AG09319 (cell line): ENCODE measurements around the gene KIF9.
"Not testable (repeated sequence)": the region's sequence is repeated elsewhere in the genome, so short reads cannot be mapped to it uniquely, and the experiment has no call there.

Experiments used
- DNase-seq: peaks from one replicate; pipeline ENCODE4 v3.0.0-alpha.2; 2010; ENCODE audit warnings: low read depth; ENCODE audit errors: extremely low read depth
- TF ChIP-seq, protein P1 (sequence below): IDR thresholded peaks from 2 replicates; pipeline ENCODE4 v1.5.1; 2011; ENCODE audit warnings: low read depth, mild to moderate bottlenecking, inconsistent platforms, low read length, moderate library complexity

KIF9 gene

DNA sequence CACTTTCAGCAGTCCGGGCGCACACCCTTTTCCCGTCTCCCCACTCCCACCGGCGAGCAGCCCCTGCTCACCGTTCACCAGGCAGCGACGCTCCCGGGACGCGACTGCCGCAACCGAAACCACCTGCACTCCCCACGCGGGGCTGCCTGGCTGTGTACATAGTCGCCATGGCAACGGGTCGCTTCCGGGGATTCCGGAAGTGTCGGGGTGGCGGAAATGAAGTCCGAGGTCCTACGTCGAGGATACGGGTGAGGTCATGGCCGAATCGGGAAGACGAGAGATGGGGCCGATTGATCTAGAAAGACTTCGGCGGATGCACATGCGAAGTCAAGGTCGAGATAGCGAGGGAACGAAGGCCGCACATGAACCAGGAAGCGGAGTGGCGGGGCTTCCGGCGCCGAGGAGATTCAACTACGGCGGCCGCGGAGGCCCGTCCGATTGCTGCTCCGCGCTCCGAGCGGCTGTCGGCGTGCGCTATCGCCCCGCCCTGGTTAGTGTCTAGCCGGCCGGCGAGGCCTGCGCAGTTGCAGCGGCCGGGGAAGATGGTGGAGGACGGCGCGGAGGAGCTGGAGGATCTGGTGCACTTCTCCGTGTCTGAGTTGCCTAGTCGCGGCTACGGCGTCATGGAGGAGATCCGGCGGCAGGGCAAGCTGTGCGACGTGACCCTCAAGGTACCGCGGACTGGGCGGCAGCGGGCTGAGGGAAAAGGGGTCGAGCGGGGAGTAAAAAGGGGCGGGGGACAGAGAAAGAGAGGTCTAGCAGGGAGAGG is at the start of gene KIF9, which contains the start of gene KLHL18:
TSS of gene KIF9 (minus strand) at position 376 of the 769 bp plus-strand sequence. CDS start 5,425 bp downstream, outside the sequence.
TSS of gene KLHL18 (plus strand) at position 521 of the 769 bp plus-strand sequence. CDS start at position 543, 22 bp downstream.
- TF ChIP-seq, protein P1, sequence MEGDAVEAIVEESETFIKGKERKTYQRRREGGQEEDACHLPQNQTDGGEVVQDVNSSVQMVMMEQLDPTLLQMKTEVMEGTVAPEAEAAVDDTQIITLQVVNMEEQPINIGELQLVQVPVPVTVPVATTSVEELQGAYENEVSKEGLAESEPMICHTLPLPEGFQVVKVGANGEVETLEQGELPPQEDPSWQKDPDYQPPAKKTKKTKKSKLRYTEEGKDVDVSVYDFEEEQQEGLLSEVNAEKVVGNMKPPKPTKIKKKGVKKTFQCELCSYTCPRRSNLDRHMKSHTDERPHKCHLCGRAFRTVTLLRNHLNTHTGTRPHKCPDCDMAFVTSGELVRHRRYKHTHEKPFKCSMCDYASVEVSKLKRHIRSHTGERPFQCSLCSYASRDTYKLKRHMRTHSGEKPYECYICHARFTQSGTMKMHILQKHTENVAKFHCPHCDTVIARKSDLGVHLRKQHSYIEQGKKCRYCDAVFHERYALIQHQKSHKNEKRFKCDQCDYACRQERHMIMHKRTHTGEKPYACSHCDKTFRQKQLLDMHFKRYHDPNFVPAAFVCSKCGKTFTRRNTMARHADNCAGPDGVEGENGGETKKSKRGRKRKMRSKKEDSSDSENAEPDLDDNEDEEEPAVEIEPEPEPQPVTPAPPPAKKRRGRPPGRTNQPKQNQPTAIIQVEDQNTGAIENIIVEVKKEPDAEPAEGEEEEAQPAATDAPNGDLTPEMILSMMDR: no peak
- DNase-seq: peak; percentile 87

DNA sequence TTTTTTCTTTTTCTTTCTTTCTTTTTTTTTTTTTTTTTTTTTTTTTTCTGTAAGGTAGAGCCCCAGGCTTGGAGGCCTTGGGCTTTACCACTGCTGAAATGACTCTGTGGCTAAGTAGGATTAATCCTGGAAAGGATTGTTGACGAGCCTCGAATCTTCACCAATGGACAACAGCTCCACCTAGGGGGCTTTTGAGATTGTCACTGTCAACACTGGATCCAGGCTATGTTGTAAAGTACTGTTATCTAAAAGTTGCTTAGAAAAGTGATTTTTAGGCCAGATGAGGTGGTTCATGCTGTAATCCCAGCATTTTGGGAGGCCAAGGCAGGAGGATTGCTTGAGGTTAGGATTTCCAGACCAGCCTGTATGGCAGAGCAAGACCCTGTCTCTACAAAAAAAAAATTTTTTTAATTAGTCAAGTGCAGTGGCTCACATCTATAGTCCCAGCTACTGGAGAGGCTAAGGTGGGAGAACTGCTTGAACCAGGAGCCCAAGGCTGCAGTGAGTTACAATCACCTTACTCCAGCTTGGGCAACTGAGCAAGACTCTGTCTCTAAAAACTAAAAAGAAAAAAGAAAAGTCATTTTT is 41.8 kb upstream of the KIF9 start:
- DNase-seq: peak; percentile 58
- TF ChIP-seq, protein P1: peak; percentile 77

DNA sequence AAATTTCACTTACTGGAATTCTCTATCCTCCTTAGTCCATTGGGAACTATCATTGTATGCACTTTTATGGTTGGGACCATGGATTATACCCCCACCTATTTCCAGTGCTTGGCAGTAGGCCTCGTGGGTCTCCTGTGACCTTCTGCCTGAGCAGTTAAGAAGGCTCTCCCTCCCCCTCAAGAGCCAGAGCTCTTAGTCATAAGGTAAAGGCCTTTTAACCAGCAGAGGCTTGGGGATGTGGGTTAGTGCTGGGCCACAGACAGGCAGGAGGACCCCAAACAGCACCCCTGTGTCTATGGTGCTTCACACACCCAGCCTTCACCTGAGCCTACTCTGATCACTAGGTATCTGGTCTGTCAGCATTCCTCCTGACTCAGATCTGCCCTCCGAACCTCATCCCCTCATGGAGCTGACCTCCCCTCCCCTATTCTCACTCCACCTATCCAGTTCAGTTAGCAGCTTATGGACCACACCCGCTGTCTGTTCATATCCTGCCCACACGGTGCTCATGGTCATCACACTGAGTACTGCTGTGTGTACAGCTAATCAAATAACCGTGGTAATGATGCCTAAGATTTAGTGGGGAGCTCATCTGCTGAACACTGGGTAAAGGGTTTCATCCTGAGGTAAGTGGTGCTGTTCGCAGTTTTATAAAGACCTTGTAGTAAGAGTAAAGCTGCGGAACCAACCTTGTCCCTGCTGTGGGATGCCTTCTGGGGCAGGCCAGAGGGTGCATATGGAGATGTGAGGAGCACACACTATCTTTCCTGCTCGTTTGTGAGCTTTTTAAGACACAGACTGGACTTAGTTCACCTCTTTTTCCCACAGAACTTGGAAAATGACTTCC is 41.1 kb upstream of the KIF9 start:
- TF ChIP-seq, protein P1: no peak
- no peak for DNase-seq

- no peak for DNase-seq
- TF ChIP-seq, protein P1: no peak
Observed at GRCh38 chr3:47319956-47320355, 37.4 kb upstream of the KIF9 start.

- TF ChIP-seq, protein P1: no peak
- DNase-seq: no peak
Observed at GRCh38 chr3:47318916-47319315, 36.3 kb upstream of the KIF9 start.

DNA sequence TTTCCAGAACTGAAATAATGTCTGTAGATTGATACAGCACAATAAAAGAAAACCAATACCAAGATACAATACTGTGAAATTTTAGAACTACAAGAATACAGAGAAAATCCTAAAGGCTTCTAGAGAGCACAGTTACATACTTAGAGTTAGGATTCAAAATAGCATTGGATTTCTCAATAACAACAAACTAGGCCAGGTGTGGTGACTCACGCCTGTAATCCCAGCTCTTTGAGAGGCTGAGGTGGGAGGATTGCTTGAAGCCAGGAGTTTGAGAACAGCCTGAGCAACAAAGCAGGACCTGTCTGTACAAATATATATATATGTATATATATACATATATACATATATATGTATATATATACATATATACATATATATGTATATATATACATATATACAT is 33.6 kb upstream of the KIF9 start:
- not testable (repeated sequence) for DNase-seq

DNA sequence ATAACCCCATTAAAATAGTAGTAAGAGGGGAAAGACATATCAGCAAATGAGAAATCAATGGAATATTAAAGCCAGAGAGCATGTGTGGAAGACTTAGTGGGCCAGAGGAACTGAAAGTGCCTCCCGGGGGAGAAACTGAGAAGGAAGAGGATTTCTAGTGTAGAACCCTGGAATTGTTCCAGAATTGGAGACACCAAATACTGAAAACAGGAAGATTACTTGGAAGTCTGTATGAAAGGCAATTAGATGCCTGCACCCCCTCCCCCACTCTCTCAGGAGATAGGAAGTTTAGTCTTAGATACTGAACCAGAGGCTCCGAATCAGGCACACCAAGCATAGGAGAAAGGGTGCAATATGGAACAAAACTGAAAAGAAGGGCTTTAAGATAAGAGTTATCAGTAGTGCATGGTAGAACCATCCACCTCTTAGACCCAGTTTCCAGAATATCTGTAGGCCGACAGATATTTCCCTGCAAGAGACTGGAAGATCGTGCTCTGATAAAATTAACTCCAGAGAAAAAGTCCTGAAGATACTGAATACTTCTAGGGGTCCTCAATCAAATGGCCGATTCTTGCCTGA is 32.6 kb upstream of the KIF9 start:
- no peak for DNase-seq
- TF ChIP-seq, protein P1: no peak
